SK-N-SH (cell line): Measurements from ENCODE around the gene PTN. TPM values are rescaled to one million over a fixed set of nuclear protein-coding genes. Genes with fewer than 3 reads are reported as not detected.

Source experiments
- CTCF ChIA-PET: fragments of 300-600, 350-600 bp; formaldehyde crosslinking; extraction: SDS; loops from one replicate; lab custom pipeline; 2021; lab: Yijun Ruan, JAX
- POLR2A ChIA-PET: fragments of 350-600 bp; sonication (Branson Sonifier 250); formaldehyde crosslinking; extraction: SDS; loops from one replicate; lab custom pipeline; 2020; ENCODE audit warnings: antibody characterized with exemption, inconsistent platforms; lab: Yijun Ruan, JAX
- DNase-seq: peaks from one replicate; pipeline ENCODE4 v3.0.0; 2012
- H2AFZ ChIP-seq: fragments of 200-600 bp; sonication (generic); 2 replicates; pipeline ENCODE4 v1.8.1; 2016; ENCODE audit warnings: antibody characterized with exemption, mild to moderate bottlenecking, low read depth
- H3F3A ChIP-seq: fragments of 200-600 bp; sonication (generic); replicated peaks from 2 replicates; pipeline ENCODE3; 2016; ENCODE audit warnings: antibody characterized with exemption, mild to moderate bottlenecking; ENCODE audit not compliant: insufficient read depth
- H3K27ac ChIP-seq, 2 experiments: fragments of 200-500 bp in 1 of 2; fragments of 200-600 bp in 1 of 2; sonication (Bioruptor generic) in 1 of 2; sonication (generic), shearing (Covaris generic) in 1 of 2; 2 replicates each; pipeline versions ENCODE4 v1.5.1 to v1.6.1; 2014 to 2016; ENCODE audit warnings: low read depth in 2 of 2, inconsistent platforms in 1 of 2, low read length in 1 of 2, mild to moderate bottlenecking in 1 of 2, mixed read lengths in 1 of 2
- H3K27me3 ChIP-seq: fragments of 200-600 bp; sonication (generic), shearing (Covaris generic); 2 replicates; pipeline ENCODE4 v1.6.1; 2016; ENCODE audit warnings: mixed run types; ENCODE audit not compliant: insufficient read depth
- H3K36me3 ChIP-seq, 2 experiments: fragments of 200-500 bp in 1 of 2; fragments of 200-600 bp in 1 of 2; sonication (Bioruptor generic) in 1 of 2; sonication (generic) in 1 of 2; replicated peaks in 1 of 2; 2 replicates each; pipeline versions ENCODE3 to v1.5.1; 2014 to 2016; ENCODE audit warnings: low read length in 1 of 2, mild to moderate bottlenecking in 1 of 2; ENCODE audit not compliant: insufficient read depth in 2 of 2, control insufficient read depth in 1 of 2
- H3K4me1 ChIP-seq, 2 experiments: fragments of 200-500 bp in 1 of 2; fragments of 200-600 bp in 1 of 2; sonication (Bioruptor generic) in 1 of 2; sonication (generic), shearing (Covaris generic) in 1 of 2; 2 replicates each; pipeline versions ENCODE4 v1.5.1 to v1.6.1; 2014 to 2016; ENCODE audit warnings: low read depth in 1 of 2, low read length in 1 of 2, mixed run types in 1 of 2; ENCODE audit not compliant: insufficient read depth in 2 of 2, control insufficient read depth in 1 of 2
- H3K4me2 ChIP-seq: fragments of 200-600 bp; sonication (generic), shearing (Covaris generic); 2 replicates; pipeline ENCODE4 v1.6.1; 2017; ENCODE audit warnings: mixed run types
- H3K4me3 ChIP-seq, 2 experiments: fragments of 200-500 bp in 1 of 2; fragments of 200-600 bp in 1 of 2; sonication (Bioruptor generic) in 1 of 2; sonication (generic), shearing (Covaris generic) in 1 of 2; 2 replicates each; pipeline versions ENCODE4 v1.5.1 to v1.8.1; 2014 to 2016; ENCODE audit warnings: low read depth in 2 of 2, inconsistent platforms in 1 of 2, low read length in 1 of 2, mild to moderate bottlenecking in 1 of 2, mixed read lengths in 1 of 2, moderate library complexity in 1 of 2
- H3K79me2 ChIP-seq: fragments of 200-600 bp; sonication (generic); 2 replicates; pipeline ENCODE4 v1.8.1; 2017; ENCODE audit warnings: mild to moderate bottlenecking; ENCODE audit not compliant: insufficient read depth
- H3K9ac ChIP-seq: fragments of 200-600 bp; sonication (generic); 2 replicates; pipeline ENCODE4 v1.6.1; 2017; ENCODE audit warnings: mixed run types
- H3K9me2 ChIP-seq: fragments of 200-600 bp; sonication (generic); 2 replicates; pipeline ENCODE4 v1.6.1; 2017; ENCODE audit warnings: mixed run types
- H3K9me3 ChIP-seq: fragments of 200-600 bp; sonication (generic); 2 replicates; pipeline ENCODE4 v1.6.1; 2017; ENCODE audit warnings: mixed run types, mild to moderate bottlenecking, moderate library complexity
- H4K20me1 ChIP-seq: fragments of 200-600 bp; sonication (generic); 2 replicates; pipeline ENCODE4 v1.6.1; 2017; ENCODE audit warnings: mild to moderate bottlenecking, mixed run types; ENCODE audit not compliant: insufficient read depth
- ELF1 ChIP-seq: IDR thresholded peaks from 2 replicates; pipeline ENCODE4 v1.4.0; 2012
- EP300 ChIP-seq, 2 experiments: IDR thresholded peaks; 2 replicates each; pipeline versions ENCODE4 v1.4.0 to v1.6.1; 2012; ENCODE audit warnings: borderline replicate concordance in 1 of 2, low read depth in 1 of 2, low read length in 1 of 2
- EZH2phosphoT487 ChIP-seq: fragments of 200-600 bp; sonication (generic); IDR thresholded peaks from 2 replicates; pipeline ENCODE4 v1.6.1; 2017; ENCODE audit warnings: low read depth, mixed run types, mild to moderate bottlenecking, antibody characterized with exemption, moderate library complexity, borderline replicate concordance
- FOXM1 ChIP-seq: IDR thresholded peaks from 2 replicates; pipeline ENCODE4 v1.4.0; 2012; ENCODE audit warnings: low read depth, mild to moderate bottlenecking
- JUND ChIP-seq: IDR thresholded peaks from 2 replicates; pipeline ENCODE4 v1.4.0; 2012
- MEF2A ChIP-seq: IDR thresholded peaks from 2 replicates; pipeline ENCODE4 v1.4.0; 2012; ENCODE audit warnings: low read depth, borderline replicate concordance
- MXI1 ChIP-seq: IDR thresholded peaks from 2 replicates; pipeline ENCODE4 v1.6.1; 2012; ENCODE audit warnings: mild to moderate bottlenecking, low read depth, low read length, improper control_type of control experiment
- RCOR1 ChIP-seq: fragments of 150-350 bp; IDR thresholded peaks from 2 replicates; pipeline ENCODE4 v1.6.1; 2017; ENCODE audit warnings: antibody characterized with exemption, low read length
- RFX5 ChIP-seq: IDR thresholded peaks from 2 replicates; pipeline ENCODE4 v1.6.1; 2012; ENCODE audit warnings: mild to moderate bottlenecking, improper control_type of control experiment, low read length
- SIN3A ChIP-seq: IDR thresholded peaks from 2 replicates; pipeline ENCODE4 v1.6.1; 2012; ENCODE audit warnings: low read depth, mild to moderate bottlenecking, low read length, moderate library complexity, borderline replicate concordance
- SMC3 ChIP-seq: IDR thresholded peaks from 2 replicates; pipeline ENCODE4 v1.6.1; 2012; ENCODE audit warnings: low read depth, low read length, improper control_type of control experiment
- TAF1 ChIP-seq: IDR thresholded peaks from 2 replicates; pipeline ENCODE4 v1.6.1; 2012; ENCODE audit warnings: low read depth, mild to moderate bottlenecking, low read length, moderate library complexity, borderline replicate concordance
- TCF12 ChIP-seq: IDR thresholded peaks from 2 replicates; pipeline ENCODE4 v1.4.0; 2012
- WGBS: methylation state at CpG from one replicate; pipeline ENCODE4 v1.1.6; 2017; ENCODE audit warnings: low lambda C conversion rate; 5-methylcytosine and 5-hydroxymethylcytosine counted together
- polyA plus RNA-seq, 3 experiments: library from polyadenylated mRNA; depleted of rRNA; stranded (reverse); fragments of >200 nt; gene quantifications; 2 replicates each; pipeline ENCODE4 v1.2.3, GENCODE V29; 2012
- TF ChIP-seq, protein P1 (sequence below): fragments of 200-600 bp; sonication (generic); IDR thresholded peaks from 2 replicates; pipeline ENCODE4 v1.6.1; 2017; ENCODE audit warnings: antibody characterized with exemption, mild to moderate bottlenecking, moderate library complexity
- TF ChIP-seq, protein P2 (sequence below): IDR thresholded peaks from 2 replicates; pipeline ENCODE4; 2012

PTN gene
- polyA plus RNA-seq, 1 of the 3 experiments (the other 2 are of a cell fraction) = 23.7 TPM

DNA sequence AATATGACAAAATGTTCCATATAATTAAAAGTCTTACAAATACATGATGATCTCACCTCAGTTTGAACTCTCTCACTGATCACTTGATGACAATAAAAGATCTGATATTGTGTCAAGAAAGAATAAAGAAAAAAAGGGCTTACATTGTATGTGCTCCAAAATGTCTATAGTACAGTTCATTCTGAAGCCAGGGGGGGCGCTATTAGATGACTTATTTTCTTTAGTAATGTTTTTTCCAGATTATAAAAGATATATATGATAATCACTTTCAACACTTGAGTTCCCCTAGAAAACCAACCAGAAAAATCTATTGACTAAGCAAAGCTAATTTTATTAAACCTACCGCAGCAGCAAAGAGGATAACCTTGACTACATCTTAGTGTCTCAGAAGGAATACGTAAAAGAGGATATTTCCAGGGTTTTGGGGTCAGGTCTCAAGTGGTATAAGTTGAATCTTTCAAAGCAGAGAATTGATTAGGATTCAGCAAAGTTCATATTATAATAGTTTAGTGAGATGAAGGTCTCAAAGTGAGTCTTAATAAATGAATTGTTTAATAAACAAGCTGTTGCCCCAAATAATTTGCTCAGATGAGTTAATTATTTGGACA lies 55.8 kb downstream of the PTN start:
- no peak overlapping the region for H2AFZ ChIP-seq
- no peaks in the 10 kb centered on the region; a peak in 1 of 4 replicates for H3K4me1 ChIP-seq
- no peaks in the 10 kb centered on the region for H3F3A ChIP-seq
- no peaks in the 10 kb centered on the region for H3K27me3 ChIP-seq
- CTCF ChIA-PET = interaction anchor here (0.8 to 2.7 kb wide), 10 partner anchors 9 to 305 kb away, joined by 3 to 16 read pairs (median 4); no protein-coding TSS in a partner anchor
- no peak overlapping the region for H3K9ac ChIP-seq
- no peak overlapping the region for H3K4me3 ChIP-seq
- no peaks in the 10 kb centered on the region for H3K9me2 ChIP-seq
- 76% methylated on average over 3 of the region's 3 CpGs for WGBS
- no peaks in the 10 kb centered on the region for H3K36me3 ChIP-seq
- DNase-seq = no peak
- POLR2A ChIA-PET = no interaction called here
- no peaks in the 10 kb centered on the region for H4K20me1 ChIP-seq
- no peaks in the 10 kb centered on the region for H3K9me3 ChIP-seq
- no peak for TF ChIP-seq TAF1
- TF ChIP-seq, protein P1, sequence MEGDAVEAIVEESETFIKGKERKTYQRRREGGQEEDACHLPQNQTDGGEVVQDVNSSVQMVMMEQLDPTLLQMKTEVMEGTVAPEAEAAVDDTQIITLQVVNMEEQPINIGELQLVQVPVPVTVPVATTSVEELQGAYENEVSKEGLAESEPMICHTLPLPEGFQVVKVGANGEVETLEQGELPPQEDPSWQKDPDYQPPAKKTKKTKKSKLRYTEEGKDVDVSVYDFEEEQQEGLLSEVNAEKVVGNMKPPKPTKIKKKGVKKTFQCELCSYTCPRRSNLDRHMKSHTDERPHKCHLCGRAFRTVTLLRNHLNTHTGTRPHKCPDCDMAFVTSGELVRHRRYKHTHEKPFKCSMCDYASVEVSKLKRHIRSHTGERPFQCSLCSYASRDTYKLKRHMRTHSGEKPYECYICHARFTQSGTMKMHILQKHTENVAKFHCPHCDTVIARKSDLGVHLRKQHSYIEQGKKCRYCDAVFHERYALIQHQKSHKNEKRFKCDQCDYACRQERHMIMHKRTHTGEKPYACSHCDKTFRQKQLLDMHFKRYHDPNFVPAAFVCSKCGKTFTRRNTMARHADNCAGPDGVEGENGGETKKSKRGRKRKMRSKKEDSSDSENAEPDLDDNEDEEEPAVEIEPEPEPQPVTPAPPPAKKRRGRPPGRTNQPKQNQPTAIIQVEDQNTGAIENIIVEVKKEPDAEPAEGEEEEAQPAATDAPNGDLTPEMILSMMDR = peak; percentile 69
- H3K27ac ChIP-seq = no peak overlapping the region
- no peak overlapping the region for H3K4me2 ChIP-seq
- H3K79me2 ChIP-seq = no peaks in the 10 kb centered on the region

DNA sequence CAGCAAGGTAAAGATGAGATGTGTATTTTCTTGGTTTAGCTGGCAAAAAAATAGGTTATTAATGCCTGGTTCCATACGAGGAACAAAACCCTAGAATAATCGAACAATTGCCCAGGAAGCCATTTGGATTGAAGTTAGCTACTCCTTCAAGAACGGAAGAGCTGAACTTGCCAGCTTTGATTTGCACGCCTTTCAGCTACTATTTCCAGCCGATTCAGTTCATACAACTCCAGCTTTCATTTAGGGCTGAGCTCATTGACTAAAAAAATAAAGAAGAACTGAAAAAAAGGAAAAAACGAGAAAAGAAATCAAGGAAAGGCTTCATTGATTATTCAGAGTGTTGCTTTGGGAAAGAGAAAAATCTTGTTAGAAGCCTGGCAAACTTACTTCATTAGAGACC lies 60.4 kb downstream of the PTN start:
- Histone ChIP-seq H3F3A (no peaks in the 10 kb centered on the region), H3K79me2 (no peaks in the 10 kb centered on the region), H3K27me3 (no peaks in the 10 kb centered on the region), H3K9me3 (no peaks in the 10 kb centered on the region), H3K4me1 (no peaks in the 10 kb centered on the region; a peak in 1 of 4 replicates), H4K20me1 (no peaks in the 10 kb centered on the region)
- CTCF ChIA-PET = no interaction called here
- TF ChIP-seq ELF1 = no peak
- no peak for TF ChIP-seq EZH2phosphoT487
- no peak for TF ChIP-seq TCF12
- TF ChIP-seq, all 33 proteins: peak for 0
- Histone ChIP-seq H3K4me3 (no peak overlapping the region), H3K36me3 (no peaks in the 10 kb centered on the region), H2AFZ (no peak overlapping the region), H3K9ac (no peak overlapping the region), H3K27ac (no peak overlapping the region), H3K9me2 (no peaks in the 10 kb centered on the region), H3K4me2 (no peak overlapping the region)
- POLR2A ChIA-PET = no interaction called here
- no peak for DNase-seq
- WGBS = 75% methylated on average over 6 of the region's 6 CpGs

DNA sequence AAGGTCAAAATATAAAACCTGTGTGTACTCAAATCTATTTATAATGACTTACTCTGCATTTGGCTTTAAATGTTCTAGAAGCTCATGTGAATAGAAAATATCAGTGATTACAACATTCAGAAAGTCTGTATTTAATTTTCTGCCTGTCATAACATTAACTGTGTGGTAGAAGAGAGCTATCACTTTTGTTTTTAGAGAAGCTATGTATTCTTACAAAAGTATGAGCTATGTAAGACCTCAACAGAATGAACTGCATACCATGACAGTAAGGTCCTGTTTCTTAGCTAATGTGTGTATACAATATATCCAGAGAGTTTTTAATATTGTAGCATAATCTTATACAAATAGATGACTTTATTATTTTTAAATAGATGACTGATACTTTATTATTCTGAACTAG lies 61.5 kb downstream of the PTN start:
- no peaks in the 10 kb centered on the region for H3K79me2 ChIP-seq
- H3K27ac ChIP-seq = no peak overlapping the region
- H3K36me3 ChIP-seq = no peaks in the 10 kb centered on the region
- H2AFZ ChIP-seq = no peak overlapping the region
- H4K20me1 ChIP-seq = no peaks in the 10 kb centered on the region
- ChIA-PET POLR2A (no interaction called here), CTCF (no interaction called here)
- H3K4me1 ChIP-seq = no peaks in the 10 kb centered on the region; a peak in 1 of 4 replicates
- H3K4me3 ChIP-seq = no peak overlapping the region
- TF ChIP-seq TCF12 (no peak), JUND (no peak), MXI1 (no peak), SIN3A (no peak), EZH2phosphoT487 (no peak), EP300 (IDR thresholded peaks at IDR 0.05; ENCODE audit: borderline replicate concordance in 1 of 2, low read depth in 1 of 2, low read length in 1 of 2) (no peak), SMC3 (no peak), FOXM1 (no peak), ELF1 (no peak), MEF2A (no peak), RFX5 (no peak), RCOR1 (no peak)
- TF ChIP-seq, protein P2, sequence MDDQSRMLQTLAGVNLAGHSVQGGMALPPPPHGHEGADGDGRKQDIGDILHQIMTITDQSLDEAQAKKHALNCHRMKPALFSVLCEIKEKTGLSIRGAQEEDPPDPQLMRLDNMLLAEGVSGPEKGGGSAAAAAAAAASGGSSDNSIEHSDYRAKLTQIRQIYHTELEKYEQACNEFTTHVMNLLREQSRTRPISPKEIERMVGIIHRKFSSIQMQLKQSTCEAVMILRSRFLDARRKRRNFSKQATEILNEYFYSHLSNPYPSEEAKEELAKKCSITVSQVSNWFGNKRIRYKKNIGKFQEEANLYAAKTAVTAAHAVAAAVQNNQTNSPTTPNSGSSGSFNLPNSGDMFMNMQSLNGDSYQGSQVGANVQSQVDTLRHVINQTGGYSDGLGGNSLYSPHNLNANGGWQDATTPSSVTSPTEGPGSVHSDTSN = no peak
- TF ChIP-seq, protein P1 = no peak
- no peaks in the 10 kb centered on the region for H3F3A ChIP-seq
- H3K27me3 ChIP-seq = no peaks in the 10 kb centered on the region
- H3K9ac ChIP-seq = no peak overlapping the region
- no peak overlapping the region for H3K4me2 ChIP-seq
- H3K9me3 ChIP-seq = no peaks in the 10 kb centered on the region
- DNase-seq = no peak
- no peaks in the 10 kb centered on the region for H3K9me2 ChIP-seq
